K562 (cell line): ENCODE data around the gene ZSWIM4. TPM values are rescaled to one million over a fixed set of nuclear protein-coding genes. Genes with fewer than 3 reads are reported as not detected.

Source experiments
- ARID1B ChIP-seq: fragments of 450-650 bp; IDR thresholded peaks from 2 replicates; pipeline ENCODE4 v1.6.1; 2016; ENCODE audit warnings: antibody characterized with exemption, mild to moderate bottlenecking, inconsistent platforms
- BCLAF1 ChIP-seq, 2 experiments: fragments of 450-650 bp in 1 of 2; IDR thresholded peaks; 2 replicates each; pipeline ENCODE4 v1.6.1; 2011 to 2017; ENCODE audit warnings: low read depth in 2 of 2, antibody characterized with exemption in 1 of 2, borderline replicate concordance in 1 of 2, low read length in 1 of 2, mild to moderate bottlenecking in 1 of 2, mixed read lengths in 1 of 2; ENCODE audit not compliant: control insufficient read depth in 1 of 2
- FOXA1 ChIP-seq: fragments of 450-650 bp; IDR thresholded peaks from 2 replicates; pipeline ENCODE4 v1.6.1; 2016; ENCODE audit warnings: mild to moderate bottlenecking, borderline replicate concordance
- GATAD2A ChIP-seq: fragments of 450-650 bp; IDR thresholded peaks from 2 replicates; pipeline ENCODE4 v1.6.1; 2017
- GTF2F1 ChIP-seq: IDR thresholded peaks from 2 replicates; pipeline ENCODE4 v1.6.1; 2011; ENCODE audit warnings: low read depth, low read length, improper control_type of control experiment
- HDAC2 ChIP-seq: fragments of 450-650 bp; IDR thresholded peaks from 2 replicates; pipeline ENCODE4 v1.6.1; 2016; ENCODE audit warnings: mild to moderate bottlenecking
- KAT7 ChIP-seq: sonication (generic); formaldehyde crosslinking; IDR thresholded peaks from 2 replicates; pipeline ENCODE4 v1.8.0; 2022; ENCODE audit warnings: missing genetic modification reagents, mild to moderate bottlenecking, borderline replicate concordance
- MCM5 ChIP-seq: fragments of 450-650 bp; IDR thresholded peaks from 2 replicates; pipeline ENCODE4 v1.6.1; 2016; ENCODE audit warnings: low read depth
- NCOA6 ChIP-seq: fragments of 450-650 bp; IDR thresholded peaks from 2 replicates; pipeline ENCODE4 v1.6.1; 2017; ENCODE audit warnings: mild to moderate bottlenecking
- NFE2L1 ChIP-seq: fragments of 450-650 bp; IDR thresholded peaks from 2 replicates; pipeline ENCODE4 v1.6.1; 2016; ENCODE audit warnings: missing genetic modification characterization, low read depth, mild to moderate bottlenecking, missing compliant biosample characterization, moderate library complexity, borderline replicate concordance
- NFIX ChIP-seq: fragments of 250-450 bp; sonication (Bioruptor Pico); IDR thresholded peaks from 2 replicates; pipeline ENCODE4 v1.4.0; 2020; ENCODE audit warnings: low read depth, mild to moderate bottlenecking, moderate library complexity
- PTRF ChIP-seq: fragments of 450-650 bp; IDR thresholded peaks from 2 replicates; pipeline ENCODE4 v1.6.1; 2016; ENCODE audit warnings: mild to moderate bottlenecking, missing genetic modification characterization, missing compliant biosample characterization
- RBM22 ChIP-seq: fragments of 200-400 bp; formaldehyde crosslinking; IDR thresholded peaks from 2 replicates; pipeline ENCODE4 v1.6.1; 2018; ENCODE audit warnings: low read length, low read depth; ENCODE audit not compliant: poor library complexity, severe bottlenecking
- RFX5 ChIP-seq: IDR thresholded peaks from 2 replicates; pipeline ENCODE4 v1.6.1; 2011; ENCODE audit warnings: low read depth, mild to moderate bottlenecking, improper control_type of control experiment, low read length
- SIN3A ChIP-seq, 2 experiments: fragments of 150-350 bp in 1 of 2; IDR thresholded peaks; 2 replicates each; pipeline ENCODE4 v1.6.1; 2011 to 2016; ENCODE audit warnings: borderline replicate concordance in 2 of 2, low read depth in 2 of 2, low read length in 2 of 2, mild to moderate bottlenecking in 2 of 2, moderate library complexity in 2 of 2; ENCODE audit not compliant: control insufficient read depth in 1 of 2
- SIN3B ChIP-seq: fragments of 450-650 bp; IDR thresholded peaks from 2 replicates; pipeline ENCODE4 v1.6.1; 2017; ENCODE audit warnings: low read depth, mild to moderate bottlenecking, moderate library complexity
- THRB ChIP-seq: fragments of 450-650 bp; formaldehyde crosslinking; conservative IDR thresholded peaks from 2 replicates; pipeline ENCODE4 v1.4.0; 2022; ENCODE audit warnings: mild to moderate bottlenecking, missing genetic modification characterization
- ZFP91 ChIP-seq: sonication (generic); formaldehyde crosslinking; IDR thresholded peaks from 2 replicates; pipeline ENCODE4 v1.8.0; 2022; ENCODE audit warnings: mild to moderate bottlenecking, missing genetic modification reagents
- ZNF232 ChIP-seq: sonication (generic); formaldehyde crosslinking; IDR thresholded peaks from 2 replicates; pipeline ENCODE4 v1.8.0; 2022; ENCODE audit warnings: mild to moderate bottlenecking, missing genetic modification reagents
- polyA plus RNA-seq, 8 experiments: library from polyadenylated mRNA; depleted of rRNA in 4 of 8; stranded (reverse) in 5 of 8; unstranded in 3 of 8; fragments of >200 nt; fragmentation: Nextera tagmentation in 2 of 8; fragmentation: Illumina TruSeq in 1 of 8; extraction: Ambion mirVana in 2 of 8; extraction: Trizol in 1 of 8; gene quantifications; 2 replicates each; pipeline versions ENCODE4 v1.2.1 to v1.2.3, GENCODE V29; 2011 to 2014; ENCODE audit warnings: inconsistent platforms in 1 of 8, missing spikeins in 1 of 8
- total RNA-seq, 7 experiments: library from RNA; depleted of rRNA in 6 of 7; stranded (reverse); fragments of >200 nt in 6 of 7; fragmentation: Illumina TruSeq in 2 of 7; extraction: Trizol in 2 of 7; gene quantifications; 2 replicates each; pipeline versions ENCODE4 v1.2.1 to v1.2.3, GENCODE V29; 2011 to 2021; ENCODE audit warnings: low replicate concordance in 1 of 7
- TF ChIP-seq, protein P1 (sequence below): fragments of 250-450 bp; sonication (Bioruptor Pico); IDR thresholded peaks from 2 replicates; pipeline ENCODE4 v1.5.0; 2022; ENCODE audit warnings: mild to moderate bottlenecking

The ZSWIM4 gene
- total and polyA plus RNA-seq, 9 of the 15 experiments (the other 6 are each of a cell fraction or from before 2014, with no cell fraction given), result 0.25 to 3.7 (median 0.79) TPM; not detected in 2

GRCh38 chr19:13861714-13862531, 66.7 kb downstream of the ZSWIM4 start (continued):
- TF ChIP-seq, protein P1, sequence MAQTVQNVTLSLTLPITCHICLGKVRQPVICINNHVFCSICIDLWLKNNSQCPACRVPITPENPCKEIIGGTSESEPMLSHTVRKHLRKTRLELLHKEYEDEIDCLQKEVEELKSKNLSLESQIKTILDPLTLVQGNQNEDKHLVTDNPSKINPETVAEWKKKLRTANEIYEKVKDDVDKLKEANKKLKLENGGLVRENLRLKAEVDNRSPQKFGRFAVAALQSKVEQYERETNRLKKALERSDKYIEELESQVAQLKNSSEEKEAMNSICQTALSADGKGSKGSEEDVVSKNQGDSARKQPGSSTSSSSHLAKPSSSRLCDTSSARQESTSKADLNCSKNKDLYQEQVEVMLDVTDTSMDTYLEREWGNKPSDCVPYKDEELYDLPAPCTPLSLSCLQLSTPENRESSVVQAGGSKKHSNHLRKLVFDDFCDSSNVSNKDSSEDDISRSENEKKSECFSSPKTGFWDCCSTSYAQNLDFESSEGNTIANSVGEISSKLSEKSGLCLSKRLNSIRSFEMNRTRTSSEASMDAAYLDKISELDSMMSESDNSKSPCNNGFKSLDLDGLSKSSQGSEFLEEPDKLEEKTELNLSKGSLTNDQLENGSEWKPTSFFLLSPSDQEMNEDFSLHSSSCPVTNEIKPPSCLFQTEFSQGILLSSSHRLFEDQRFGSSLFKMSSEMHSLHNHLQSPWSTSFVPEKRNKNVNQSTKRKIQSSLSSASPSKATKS (CRISPR knock-in tag), result no peak
- TF ChIP-seq ARID1B (peak; percentile 57), HDAC2 (no peak), GATAD2A (peak; percentile 88), PTRF (no peak), KAT7 (CRISPR knock-in tag) (no peak), ZFP91 (CRISPR knock-in tag) (no peak), SIN3A (IDR thresholded peaks at IDR 0.05; ENCODE audit: borderline replicate concordance in 2 of 2, control insufficient read depth in 1 of 2, low read depth in 2 of 2, low read length in 2 of 2) (peak in 1 of 2 experiments; percentile 41; a peak in 1 of 4 replicates), BCLAF1 (IDR thresholded peaks at IDR 0.05; ENCODE audit: borderline replicate concordance in 1 of 2, control insufficient read depth in 1 of 2, low read depth in 2 of 2, low read length in 1 of 2) (no peak), FOXA1 (no peak), NFE2L1 (tag) (no peak), RFX5 (no peak), ZNF232 (CRISPR knock-in tag) (no peak), RBM22 (no peak), GTF2F1 (no peak), NCOA6 (no peak), NFIX (CRISPR knock-in tag) (no peak), MCM5 (no peak), SIN3B (no peak), THRB (CRISPR knock-in tag) (no peak)
